Endothelial cell (in vitro differentiated cells): ENCODE measurements around the gene CCDC102A. TPM values are rescaled to one million over a fixed set of nuclear protein-coding genes. Genes with fewer than 3 reads are reported as not detected.
A peak's percentile ranks its signal among the peaks of the same experiment; 100 is the strongest.

Source experiments
- DNase-seq: peaks from one replicate; pipeline ENCODE4 v3.0.0; 2021; ENCODE audit warnings: low spot score
- H3K27ac Mint-ChIP-seq: one replicate; pipeline ENCODE4 v1.8.0; 2021; ENCODE audit warnings: mixed read lengths, inconsistent platforms; ENCODE audit not compliant: unreplicated experiment
- H3K27me3 Mint-ChIP-seq: one replicate; pipeline ENCODE4 v1.8.0; 2021; ENCODE audit warnings: mild to moderate bottlenecking, moderate library complexity, mixed read lengths, inconsistent platforms; ENCODE audit not compliant: unreplicated experiment
- H3K36me3 Mint-ChIP-seq: one replicate; pipeline ENCODE4 v1.8.0; 2021; ENCODE audit warnings: mild to moderate bottlenecking, low read depth, mixed read lengths, inconsistent platforms; ENCODE audit not compliant: unreplicated experiment
- H3K4me1 Mint-ChIP-seq: one replicate; pipeline ENCODE4 v1.8.0; 2021; ENCODE audit warnings: mild to moderate bottlenecking, mixed read lengths, inconsistent platforms; ENCODE audit not compliant: unreplicated experiment
- H3K4me3 Mint-ChIP-seq: one replicate; pipeline ENCODE4 v1.8.0; 2021; ENCODE audit warnings: mild to moderate bottlenecking, mixed read lengths, inconsistent platforms; ENCODE audit not compliant: unreplicated experiment
- H3K9me3 Mint-ChIP-seq: one replicate; pipeline ENCODE4 v1.8.0; 2021; ENCODE audit warnings: mixed read lengths, inconsistent platforms; ENCODE audit not compliant: unreplicated experiment
- total RNA-seq: library from RNA; stranded (reverse); fragmentation: NEBNext Ultra II Directional; extraction: Animal tissue kit (Norgen Biotek cat#: 25700); gene quantifications from one replicate; pipeline ENCODE4 v1.2.1, GENCODE V29; 2021; ENCODE audit not compliant: unreplicated experiment
- TF ChIP-seq, protein P1 (sequence below): fragments of 200-600 bp; sonication (generic); IDR thresholded peaks from one replicate; pipeline ENCODE4 v1.5.0; 2021; ENCODE audit warnings: antibody characterized with exemption; ENCODE audit not compliant: unreplicated experiment

Gene CCDC102A
- total RNA-seq, 1 donor from 2014 or later = 14.6 TPM

DNA sequence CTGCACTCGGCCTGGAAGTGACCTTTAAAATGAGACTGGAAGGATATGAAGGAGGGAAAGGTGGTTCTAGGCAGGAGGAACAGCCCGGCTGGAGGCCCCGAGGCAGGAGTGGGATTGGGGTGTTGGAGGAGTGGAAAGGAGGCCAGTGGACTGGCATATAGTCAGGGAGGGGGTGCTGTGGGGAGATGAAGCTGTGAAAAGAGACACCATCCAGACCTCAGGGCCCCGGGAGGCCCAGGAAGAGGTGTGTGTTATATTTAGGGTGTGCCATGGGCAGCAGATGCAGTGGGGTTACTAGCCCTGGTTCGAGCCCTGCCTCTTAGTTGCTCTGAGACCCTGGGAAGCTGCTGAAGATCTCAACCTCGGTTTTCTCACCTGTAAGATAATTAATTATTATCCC, 31.2 kb downstream of the CCDC102A start:
- H3K4me3 Mint-ChIP-seq = no peak overlapping the region
- peaks cover 1% of the 10 kb centered on the region for H3K27me3 Mint-ChIP-seq
- no peak for DNase-seq
- peak overlapping the region; percentile 81 for H3K27ac Mint-ChIP-seq
- H3K4me1 Mint-ChIP-seq = peaks cover 50% of the 10 kb centered on the region
- no peaks in the 10 kb centered on the region for H3K36me3 Mint-ChIP-seq
- TF ChIP-seq, protein P1, sequence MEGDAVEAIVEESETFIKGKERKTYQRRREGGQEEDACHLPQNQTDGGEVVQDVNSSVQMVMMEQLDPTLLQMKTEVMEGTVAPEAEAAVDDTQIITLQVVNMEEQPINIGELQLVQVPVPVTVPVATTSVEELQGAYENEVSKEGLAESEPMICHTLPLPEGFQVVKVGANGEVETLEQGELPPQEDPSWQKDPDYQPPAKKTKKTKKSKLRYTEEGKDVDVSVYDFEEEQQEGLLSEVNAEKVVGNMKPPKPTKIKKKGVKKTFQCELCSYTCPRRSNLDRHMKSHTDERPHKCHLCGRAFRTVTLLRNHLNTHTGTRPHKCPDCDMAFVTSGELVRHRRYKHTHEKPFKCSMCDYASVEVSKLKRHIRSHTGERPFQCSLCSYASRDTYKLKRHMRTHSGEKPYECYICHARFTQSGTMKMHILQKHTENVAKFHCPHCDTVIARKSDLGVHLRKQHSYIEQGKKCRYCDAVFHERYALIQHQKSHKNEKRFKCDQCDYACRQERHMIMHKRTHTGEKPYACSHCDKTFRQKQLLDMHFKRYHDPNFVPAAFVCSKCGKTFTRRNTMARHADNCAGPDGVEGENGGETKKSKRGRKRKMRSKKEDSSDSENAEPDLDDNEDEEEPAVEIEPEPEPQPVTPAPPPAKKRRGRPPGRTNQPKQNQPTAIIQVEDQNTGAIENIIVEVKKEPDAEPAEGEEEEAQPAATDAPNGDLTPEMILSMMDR = no peak
- no peaks in the 10 kb centered on the region for H3K9me3 Mint-ChIP-seq

DNA sequence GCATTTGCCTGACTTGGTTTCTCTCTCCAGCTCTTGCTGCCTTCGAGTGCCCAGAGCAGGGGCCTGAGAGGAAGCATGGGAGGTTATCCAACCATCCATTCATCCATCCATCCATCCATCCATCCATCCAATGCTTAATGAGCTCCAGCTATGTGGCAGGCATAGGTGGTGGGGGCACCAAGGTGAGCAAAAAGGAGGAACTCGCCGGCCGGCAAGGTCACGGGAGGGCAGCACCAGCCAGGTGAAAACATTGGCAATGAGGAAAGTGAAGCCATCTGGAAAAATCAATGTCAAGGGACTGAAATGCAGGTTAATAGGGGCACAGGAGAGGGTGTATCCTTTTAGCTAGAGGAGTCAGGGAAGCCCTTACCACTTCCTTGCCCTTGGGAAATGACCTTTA, 31.9 kb downstream of the CCDC102A start:
- TF ChIP-seq, protein P1 = no peak
- no peak for DNase-seq
- Mint-ChIP-seq H3K4me1 (peaks cover 47% of the 10 kb centered on the region), H3K36me3 (no peaks in the 10 kb centered on the region), H3K4me3 (no peak overlapping the region), H3K27me3 (no peaks in the 10 kb centered on the region), H3K9me3 (no peaks in the 10 kb centered on the region), H3K27ac (no peak overlapping the region)

- H3K27me3 Mint-ChIP-seq = no peaks in the 10 kb centered on the region
- no peak overlapping the region for H3K27ac Mint-ChIP-seq
- H3K4me1 Mint-ChIP-seq = peaks cover 43% of the 10 kb centered on the region
- H3K9me3 Mint-ChIP-seq = no peaks in the 10 kb centered on the region
- no peak overlapping the region for H3K4me3 Mint-ChIP-seq
- TF ChIP-seq, protein P1 = no peak
- no peaks in the 10 kb centered on the region for H3K36me3 Mint-ChIP-seq
- no peak for DNase-seq
Measured at GRCh38 chr16:57504001-57504400, 32.4 kb downstream of the CCDC102A start.

GRCh38 chr16:57503366-57503765, 33.0 kb downstream of the CCDC102A start:
- Mint-ChIP-seq H3K27ac (no peak overlapping the region), H3K36me3 (no peaks in the 10 kb centered on the region), H3K4me3 (no peak overlapping the region), H3K4me1 (peaks cover 38% of the 10 kb centered on the region), H3K9me3 (no peaks in the 10 kb centered on the region), H3K27me3 (no peaks in the 10 kb centered on the region)
- TF ChIP-seq, protein P1 = no peak
- DNase-seq = no peak

DNA sequence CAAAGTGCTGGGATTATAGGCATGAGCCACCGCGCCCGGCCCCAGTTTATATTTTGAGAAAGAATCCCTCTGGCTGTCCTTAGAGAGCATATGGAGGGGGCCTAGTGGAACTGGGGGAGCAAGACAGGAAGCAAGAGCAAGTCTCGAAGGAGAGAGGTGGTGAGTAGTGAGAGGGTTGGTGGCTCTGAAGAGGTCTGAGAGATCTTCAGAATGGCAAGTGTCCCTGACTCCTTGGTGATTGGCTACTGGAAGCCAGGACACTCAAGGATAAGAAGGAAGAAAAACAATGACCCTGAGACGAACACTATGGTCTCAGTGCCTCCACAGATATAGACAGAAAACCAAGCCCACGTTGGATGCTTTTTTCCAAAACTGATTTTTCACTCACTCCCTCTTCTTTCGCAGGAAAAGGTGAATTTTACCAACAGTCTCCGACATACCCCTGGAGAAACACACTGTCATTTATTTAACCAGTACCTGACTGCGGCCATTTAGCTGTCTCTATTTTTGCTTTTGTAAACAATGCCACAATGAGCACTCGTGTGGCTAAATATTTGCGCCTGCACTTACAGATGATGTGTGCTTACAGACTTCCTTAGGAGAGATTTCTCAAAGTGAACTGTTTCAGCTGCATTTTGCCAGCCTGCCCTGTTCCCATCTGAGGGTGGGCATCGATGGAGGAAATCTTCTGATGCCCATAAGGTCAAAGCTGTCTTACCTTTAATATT, 34.2 kb downstream of the CCDC102A start:
- no peaks in the 10 kb centered on the region for H3K36me3 Mint-ChIP-seq
- peaks cover 31% of the 10 kb centered on the region for H3K4me1 Mint-ChIP-seq
- peaks cover 3% of the 10 kb centered on the region for H3K27me3 Mint-ChIP-seq
- TF ChIP-seq, protein P1 = no peak
- DNase-seq = no peak
- H3K9me3 Mint-ChIP-seq = no peaks in the 10 kb centered on the region
- no peak overlapping the region for H3K27ac Mint-ChIP-seq
- H3K4me3 Mint-ChIP-seq = peak overlapping the region; percentile 49
